Pancreas (tissue), 10 donors: Measurements from ENCODE around the gene FAM124A. TPM values are rescaled to one million over a fixed set of nuclear protein-coding genes. Genes with fewer than 3 reads are reported as not detected.
A peak's percentile ranks its signal among the peaks of the same experiment; 100 is the strongest.
"Not testable (repeated sequence)": the region's sequence is repeated elsewhere in the genome, so short reads cannot be mapped to it uniquely, and the experiment has no call there.

Experiments
- ATAC-seq, 4 donors: fragments of 200-7000 bp; cut with Tn5 transposase; one replicate each; pipeline versions ENCODE4 v1.8.0 to v1.9.1; 2020; ENCODE audit warnings: mild to moderate bottlenecking in 4 of 4, moderate library complexity in 4 of 4
- DNase-seq, 6 donors: peaks; one replicate each; pipeline ENCODE4 v3.0.0-alpha.2; 2020
- FAIRE-seq: peaks from 2 replicates; lab custom pipeline; 2012; peaks lifted over from hg19 to GRCh38; lab: Jason Lieb, UNC
- H3K27ac ChIP-seq, 4 donors: fragments of 200-600 bp; sonication (generic); 1 replicate in 3 of 4; 2 replicates in 1 of 4; pipeline versions ENCODE4 v1.5.0 to v1.8.0; 2020
- H3K27me3 ChIP-seq, 4 donors: fragments of 200-600 bp; one replicate each; pipeline ENCODE4 v1.8.0; 2021
- H3K36me3 ChIP-seq, 3 donors: fragments of 200-600 bp; sonication (generic) in 1 of 3; one replicate each; pipeline versions ENCODE4 v1.5.0 to v1.8.0; 2020 to 2021
- H3K4me1 ChIP-seq, 3 donors: fragments of 200-600 bp; one replicate each; pipeline ENCODE4 v1.8.0; 2021
- H3K4me3 ChIP-seq, 4 donors: fragments of 200-600 bp; sonication (generic) in 2 of 4; one replicate each; pipeline versions ENCODE4 v1.5.0 to v1.8.0; 2020 to 2021
- H3K9me3 ChIP-seq, 4 donors: fragments of 200-600 bp; one replicate each; pipeline ENCODE4 v1.8.0; 2021
- WGBS, 2 donors: extraction: QIAGEN DNeasy Blood & Tissue Kit; methylation state at CpG; one replicate each; pipeline ENCODE4 v1.1.7; 2013; 5-methylcytosine and 5-hydroxymethylcytosine counted together
- intact Hi-C, 3 donors: fragments of 100-400 bp; cut with DNase I; formaldehyde crosslinking; loops; one replicate each; pipeline versions ENCODE4 v1.11.1 to v1.14.2; 2022
- polyA plus RNA-seq, 2 donors: library from polyadenylated mRNA; stranded (reverse); fragments of 200-250 nt; gene quantifications; one replicate each; pipeline ENCODE4 v1.2.3, GENCODE V29; 2013
- total RNA-seq, 6 donors: library from RNA; stranded (reverse); fragmentation: NEBNext Ultra II Directional in 4 of 6; extraction: Animal tissue kit (Norgen Biotek cat#: 25700) in 4 of 6; gene quantifications; one replicate each; pipeline versions ENCODE4 v1.2.1 to v1.2.4, GENCODE V29; 2021 to 2023
- TF ChIP-seq, protein P1 (sequence below), 4 donors: fragments of 200-600 bp; sonication (generic) in 3 of 4; IDR thresholded peaks; one replicate each; pipeline versions ENCODE4 v1.5.0 to v1.8.0; 2021; ENCODE audit warnings: antibody characterized with exemption in 4 of 4
- donor health status: healthy with polysubstance abuse.
- donor health status: DM: no; HTN: no; CAD: no; lungs with moderate emphysema.
- donor health status: DM: no; HTN: no; CAD: no.
- donor health status: control.
- donor health status: control.
- donor health status: Bipolar disorder and iron deficiency.
- donor health status: DM: yes; HTN: yes; CAD: no.
- donor health status: DM: no; HTN: no; CAD: no.
- donor health status: DM: no; HTN: no; CAD: no.
- donor health status: DM: yes; HTN: yes; CAD: no.

Gene FAM124A
- total and polyA plus RNA-seq, 8 donors = 0.47 to 1.6 (median 0.77) TPM

GRCh38 chr13:51286135-51287002 lies 64.2 kb downstream of the FAM124A start:
- peak; percentile 76 to 92 (median 90) for ATAC-seq
- peak; percentile 51 for FAIRE-seq
- intact Hi-C loops = loop anchor here in 2 of 3 donors (5.0 to 10.0 kb wide), 3 partner anchors 62 to 139 kb away; partner anchors contain the start of gene FAM124A (in 1 of the 2)

DNA sequence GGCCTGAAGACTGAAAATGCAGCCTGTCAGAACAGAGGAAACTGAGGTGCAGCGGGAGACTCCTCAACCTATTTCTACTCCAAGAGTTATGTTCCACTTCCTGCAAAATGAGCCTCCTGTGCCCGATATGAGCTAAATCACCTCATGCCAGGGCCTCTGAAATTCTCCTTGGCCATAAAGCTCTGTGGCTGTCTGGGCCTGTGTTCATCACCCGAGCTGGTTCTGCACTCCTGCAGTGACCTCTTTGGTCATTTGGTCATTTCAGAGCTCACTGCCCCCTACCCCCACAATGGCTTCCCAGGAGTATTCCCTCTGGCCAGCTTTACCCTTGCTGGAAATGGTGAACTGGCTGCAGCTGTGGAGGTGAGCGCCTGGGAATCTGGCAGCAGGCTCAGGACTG lies 65.6 kb downstream of the FAM124A start:
- DNase-seq (no peak), FAIRE-seq (no peak), ATAC-seq (no peak)
- TF ChIP-seq, protein P1, sequence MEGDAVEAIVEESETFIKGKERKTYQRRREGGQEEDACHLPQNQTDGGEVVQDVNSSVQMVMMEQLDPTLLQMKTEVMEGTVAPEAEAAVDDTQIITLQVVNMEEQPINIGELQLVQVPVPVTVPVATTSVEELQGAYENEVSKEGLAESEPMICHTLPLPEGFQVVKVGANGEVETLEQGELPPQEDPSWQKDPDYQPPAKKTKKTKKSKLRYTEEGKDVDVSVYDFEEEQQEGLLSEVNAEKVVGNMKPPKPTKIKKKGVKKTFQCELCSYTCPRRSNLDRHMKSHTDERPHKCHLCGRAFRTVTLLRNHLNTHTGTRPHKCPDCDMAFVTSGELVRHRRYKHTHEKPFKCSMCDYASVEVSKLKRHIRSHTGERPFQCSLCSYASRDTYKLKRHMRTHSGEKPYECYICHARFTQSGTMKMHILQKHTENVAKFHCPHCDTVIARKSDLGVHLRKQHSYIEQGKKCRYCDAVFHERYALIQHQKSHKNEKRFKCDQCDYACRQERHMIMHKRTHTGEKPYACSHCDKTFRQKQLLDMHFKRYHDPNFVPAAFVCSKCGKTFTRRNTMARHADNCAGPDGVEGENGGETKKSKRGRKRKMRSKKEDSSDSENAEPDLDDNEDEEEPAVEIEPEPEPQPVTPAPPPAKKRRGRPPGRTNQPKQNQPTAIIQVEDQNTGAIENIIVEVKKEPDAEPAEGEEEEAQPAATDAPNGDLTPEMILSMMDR (IDR thresholded peaks at IDR 0.05) = no peak
- intact Hi-C loops = loop anchor here in 2 of 3 donors (5.0 to 10.0 kb wide), 3 partner anchors 63 to 140 kb away; partner anchors contain the start of gene FAM124A (in 1 of the 2)
- Histone ChIP-seq H3K27me3 (no peaks in the 10 kb centered on the region), H3K4me1 (peaks cover 0 to 9% (median 4%) of the 10 kb centered on the region in 3 donors), H3K36me3 (no peaks in the 10 kb centered on the region), H3K27ac (no peak overlapping the region), H3K4me3 (no peak overlapping the region), H3K9me3 (no peaks in the 10 kb centered on the region)
- 91% methylated on average over 4 of the region's 4 CpGs for WGBS, 2 donors

More at GRCh38 chr13:51286135-51287002, 64.2 kb downstream of the FAM124A start:
- 34 to 38% methylated on average over 13 of the region's 13 CpGs for WGBS, 2 donors
- Histone ChIP-seq H3K36me3 (no peaks in the 10 kb centered on the region), H3K27ac (no peak overlapping the region), H3K27me3 (no peaks in the 10 kb centered on the region), H3K9me3 (no peaks in the 10 kb centered on the region), H3K4me1 (peaks cover 5 to 10% (median 9%) of the 10 kb centered on the region in 3 donors), H3K4me3 (no peak overlapping the region)
- peak; percentile 66 to 95 (median 82) for DNase-seq
- TF ChIP-seq, protein P1 (IDR thresholded peaks at IDR 0.05) = peak; percentile 80 to 93 (median 90)

GRCh38 chr13:51288254-51288653 lies 66.1 kb downstream of the FAM124A start:
- H3K27ac ChIP-seq, FAIRE-seq, H3K9me3 ChIP-seq, ATAC-seq, H3K36me3 ChIP-seq, H3K4me3 ChIP-seq, H3K27me3 ChIP-seq, H3K4me1 ChIP-seq, DNase-seq: not testable (repeated sequence)
- intact Hi-C loops = loop anchor here in 2 of 3 donors (5.0 to 10.0 kb wide), 3 partner anchors 63 to 141 kb away; partner anchors contain the start of gene FAM124A (in 1 of the 2)
- WGBS, 2 donors = 71 to 80% methylated on average over 1 of the region's 1 CpG

DNA sequence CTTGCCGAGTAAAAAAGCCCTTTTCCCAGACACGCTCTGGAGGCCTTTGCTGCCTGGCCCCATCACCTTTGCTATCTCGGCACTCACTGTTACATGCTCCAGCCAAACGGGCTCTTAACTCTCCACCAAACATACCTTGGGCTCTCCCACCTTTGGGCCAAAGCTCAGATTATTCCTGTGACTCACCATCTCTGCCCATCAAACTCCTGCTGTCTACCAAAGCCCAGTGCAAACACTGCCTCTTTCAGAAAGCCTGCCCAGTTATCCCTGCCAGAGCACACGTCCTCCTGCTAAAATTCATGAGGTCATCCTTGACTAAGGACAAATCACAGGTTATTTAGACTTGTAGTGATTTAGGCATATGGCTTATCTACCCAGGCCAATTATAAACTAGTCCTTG lies 69.1 kb downstream of the FAM124A start:
- no peak for DNase-seq
- TF ChIP-seq, protein P1 (IDR thresholded peaks at IDR 0.05) = no peak
- intact Hi-C loops = no loop called here
- H3K27me3 ChIP-seq = no peaks in the 10 kb centered on the region
- WGBS, 2 donors = 73% methylated on average over 5 of the region's 5 CpGs
- FAIRE-seq = no peak
- no peak overlapping the region for H3K4me3 ChIP-seq
- H3K36me3 ChIP-seq = no peaks in the 10 kb centered on the region
- peak; percentile 37 to 74 (median 56) for ATAC-seq
- peaks cover 0 to 9% (median 4%) of the 10 kb centered on the region in 3 donors for H3K4me1 ChIP-seq
- H3K27ac ChIP-seq = no peak overlapping the region
- H3K9me3 ChIP-seq = no peaks in the 10 kb centered on the region

DNA sequence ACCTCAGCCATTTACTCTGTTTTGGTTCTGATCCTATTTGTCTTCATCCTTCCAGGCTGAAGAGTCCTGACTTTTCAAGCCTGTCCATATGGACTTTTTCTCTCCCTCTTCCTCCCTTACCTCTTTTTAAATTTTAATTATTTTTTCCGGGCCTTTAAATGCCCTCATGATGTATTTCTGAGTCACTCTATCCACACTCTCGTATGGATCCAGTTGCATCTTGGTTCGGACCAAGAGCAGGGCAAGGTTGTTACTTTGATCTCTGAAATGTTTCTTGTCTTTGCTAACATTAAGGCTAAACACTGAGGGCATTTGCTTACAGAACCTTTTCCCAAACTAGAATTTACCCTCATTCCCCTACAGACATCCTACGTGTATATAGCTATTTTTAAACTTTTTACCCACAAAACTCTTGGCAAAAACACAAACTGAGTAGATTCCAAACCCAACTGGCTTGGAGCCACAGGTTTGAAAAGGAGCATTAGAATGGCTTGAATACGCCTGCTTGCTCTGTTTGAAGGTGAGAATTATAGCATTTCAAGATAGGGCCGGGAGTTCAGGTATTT lies 69.9 kb downstream of the FAM124A start:
- H3K36me3 ChIP-seq = no peaks in the 10 kb centered on the region
- H3K27ac ChIP-seq = no peak overlapping the region
- no peaks in the 10 kb centered on the region for H3K9me3 ChIP-seq
- no peak for DNase-seq
- H3K4me3 ChIP-seq = no peak overlapping the region
- 41 to 42% methylated on average over 6 of the region's 6 CpGs for WGBS, 2 donors
- TF ChIP-seq, protein P1 (IDR thresholded peaks at IDR 0.05) = no peak
- peaks cover 0 to 9% (median 4%) of the 10 kb centered on the region in 3 donors for H3K4me1 ChIP-seq
- H3K27me3 ChIP-seq = no peaks in the 10 kb centered on the region
- peak in 1 of 4 donors; percentile 44 for ATAC-seq
- FAIRE-seq = no peak
- intact Hi-C loops = no loop called here
